T follicular helper cell (primary cell): ENCODE results near the gene TMEM183A.

ENCODE experiments used
- DNase-seq: peaks from one replicate; pipeline ENCODE4 v3.0.0-alpha.2; 2020; ENCODE audit warnings: low read depth

TMEM183A gene

GRCh38 chr1:203072002-203072602, 64.9 kb downstream of the TMEM183A start:
- DNase-seq = no peak

- no peak for DNase-seq
Observed at GRCh38 chr1:203072911-203073310, 65.7 kb downstream of the TMEM183A start.

- DNase-seq = no peak
Observed at GRCh38 chr1:203073469-203073868, 66.3 kb downstream of the TMEM183A start.
